Measurements from ENCODE around the gene GPR183. TPM values are rescaled to one million over a fixed set of nuclear protein-coding genes. Genes with fewer than 3 reads are reported as not detected.

Gene GPR183
- total and polyA plus RNA-seq, 12 donors = 0.94 to 15.0 (median 8.3) TPM

- Histone ChIP-seq H3K4me1 (replicated peaks in 1 of 2) (peaks cover 0 to 3% of the 10 kb centered on the region in 2 donors), H3K4me3 (no peak overlapping the region), H3K27ac (no peak overlapping the region), H3K9me3 (replicated peaks in 1 of 3) (peaks cover 0 to 3% (median 0%) of the 10 kb centered on the region in 3 donors), H3K36me3 (replicated peaks in 1 of 2) (no peaks in the 10 kb centered on the region), H3K27me3 (no peaks in the 10 kb centered on the region)
- 80 to 89% (median 85%) methylated on average over 6 of the region's 6 CpGs for WGBS, 4 donors
- intact Hi-C loops (cut with DNase I) = loop anchor here in 1 of 2 donors (5.0 kb wide), 1 partner anchor 170 kb away; no protein-coding TSS in a partner anchor
- DNase-seq = no peak
- no peak for TF ChIP-seq CTCF (IDR thresholded peaks at IDR 0.05)
- no peak for TF ChIP-seq POLR2A (IDR thresholded peaks at IDR 0.05)
Measured at GRCh38 chr13:99266827-99267226, 40.4 kb downstream of the GPR183 start.

- DNase-seq = peak in 1 of 7 donors; percentile 27
- H3K4me3 ChIP-seq = no peak overlapping the region
- no peaks in the 10 kb centered on the region for H3K36me3 ChIP-seq (replicated peaks in 1 of 2)
- no peak overlapping the region for H3K27ac ChIP-seq
- TF ChIP-seq CTCF (IDR thresholded peaks at IDR 0.05) (peak; percentile 60 to 76 (median 65)), POLR2A (IDR thresholded peaks at IDR 0.05) (no peak)
- H3K4me1 ChIP-seq (replicated peaks in 1 of 2) = no peaks in the 10 kb centered on the region
- 18 to 28% (median 25%) methylated on average over 3 of the region's 3 CpGs for WGBS, 4 donors
- intact Hi-C loops (cut with DNase I) = loop anchor here in 1 of 2 donors (2.0 to 5.0 kb wide), 2 partner anchors 87 to 171 kb away; no protein-coding TSS in a partner anchor
- no peaks in the 10 kb centered on the region for H3K27me3 ChIP-seq
- peaks cover 0 to 3% (median 0%) of the 10 kb centered on the region in 3 donors for H3K9me3 ChIP-seq (replicated peaks in 1 of 3)
Measured at GRCh38 chr13:99265821-99266426, 41.3 kb downstream of the GPR183 start.

GRCh38 chr13:99265162-99265800 lies 41.9 kb downstream of the GPR183 start:
- 74 to 84% (median 81%) methylated on average over 8 of the region's 8 CpGs for WGBS, 4 donors
- no peaks in the 10 kb centered on the region for H3K4me1 ChIP-seq (replicated peaks in 1 of 2)
- DNase-seq = no peak
- no peaks in the 10 kb centered on the region for H3K36me3 ChIP-seq (replicated peaks in 1 of 2)
- H3K27ac ChIP-seq = no peak overlapping the region
- H3K9me3 ChIP-seq (replicated peaks in 1 of 3) = peaks cover 0 to 1% (median 0%) of the 10 kb centered on the region in 3 donors
- no peak overlapping the region for H3K4me3 ChIP-seq
- H3K27me3 ChIP-seq = no peaks in the 10 kb centered on the region
- TF ChIP-seq CTCF (IDR thresholded peaks at IDR 0.05) = no peak
- intact Hi-C loops (cut with DNase I) = loop anchor here in 1 of 2 donors (2.0 to 5.0 kb wide), 2 partner anchors 86 to 172 kb away; no protein-coding TSS in a partner anchor

- Histone ChIP-seq H3K27ac (no peak overlapping the region), H3K4me3 (no peak overlapping the region), H3K36me3 (replicated peaks in 1 of 2) (no peaks in the 10 kb centered on the region), H3K4me1 (replicated peaks in 1 of 2) (peaks cover 0 to 4% of the 10 kb centered on the region in 2 donors), H3K9me3 (replicated peaks in 1 of 3) (no peaks in the 10 kb centered on the region), H3K27me3 (no peaks in the 10 kb centered on the region)
- no peak for TF ChIP-seq CTCF (IDR thresholded peaks at IDR 0.05)
- no peak for TF ChIP-seq POLR2A (IDR thresholded peaks at IDR 0.05)
- WGBS, 4 donors = 33 to 56% (median 44%) methylated on average over 1 of the region's 1 CpG
- intact Hi-C loops (cut with DNase I) = loop anchor here in 1 of 2 donors (2.0 kb wide), 1 partner anchor 85 kb away; no protein-coding TSS in a partner anchor
- no peak for DNase-seq
Measured at GRCh38 chr13:99264051-99264450, 43.1 kb downstream of the GPR183 start.

Data from adrenal gland (tissue), 12 donors.